Activated CD8-positive, alpha-beta memory T cell treated with anti-CD3 and anti-CD28 coated beads, Interleukin-2, amount 50 U/mL, for 4 hours (primary cell): ENCODE data around the gene PSMG4.
"Not testable (repeated sequence)": the region's sequence is repeated elsewhere in the genome, so short reads cannot be mapped to it uniquely, and the experiment has no call there.

ENCODE experiments used
- DNase-seq: peaks from one replicate; pipeline ENCODE4 v3.0.0-alpha.2; 2020

The PSMG4 gene

GRCh38 chr6:3230900-3231246 is 27.9 kb upstream of the PSMG4 start:
- DNase-seq: no peak

GRCh38 chr6:3231247-3232016 is 27.3 kb upstream of the PSMG4 start:
- no peak for DNase-seq

GRCh38 chr6:3232017-3232945 is 26.5 kb upstream of the PSMG4 start:
- no peak for DNase-seq

GRCh38 chr6:3233321-3233720 is 25.4 kb upstream of the PSMG4 start:
- no peak for DNase-seq

- no peak for DNase-seq
These were observed 24.8 kb upstream of the PSMG4 start for GRCh38 chr6:3233904-3234303.

- no peak for DNase-seq
These were observed 23.3 kb upstream of the PSMG4 start for GRCh38 chr6:3235486-3235885.

- no peak for DNase-seq
These were observed 22.7 kb upstream of the PSMG4 start for GRCh38 chr6:3236005-3236404.

- no peak for DNase-seq
These were observed 20.7 kb upstream of the PSMG4 start for GRCh38 chr6:3237761-3238662.

GRCh38 chr6:3239110-3239830 is 19.5 kb upstream of the PSMG4 start:
- DNase-seq: no peak

- DNase-seq: no peak
These were observed 18.2 kb upstream of the PSMG4 start for GRCh38 chr6:3240595-3240994.

GRCh38 chr6:3241745-3242144 is 17.0 kb upstream of the PSMG4 start:
- DNase-seq: not testable (repeated sequence)

- DNase-seq: no peak
These were observed 16.0 kb upstream of the PSMG4 start for GRCh38 chr6:3242768-3243167.

- no peak for DNase-seq
These were observed 14.5 kb upstream of the PSMG4 start for GRCh38 chr6:3244003-3244831.

GRCh38 chr6:3244832-3245161 is 13.9 kb upstream of the PSMG4 start:
- not testable (repeated sequence) for DNase-seq

GRCh38 chr6:3245216-3245615 is 13.5 kb upstream of the PSMG4 start:
- no peak for DNase-seq

GRCh38 chr6:3247255-3248146 is 11.2 kb upstream of the PSMG4 start:
- DNase-seq: no peak

GRCh38 chr6:3249821-3250220 is 8.9 kb upstream of the PSMG4 start:
- DNase-seq: no peak

- no peak for DNase-seq
These were observed 8.5 kb upstream of the PSMG4 start for GRCh38 chr6:3250231-3250675.

- DNase-seq: peak; percentile 85
These were observed 7.1 kb upstream of the PSMG4 start for GRCh38 chr6:3251462-3252314.
